Body of pancreas (tissue), 4 donors: ENCODE results near the gene ABCA1. TPM values are rescaled to one million over a fixed set of nuclear protein-coding genes. Genes with fewer than 3 reads are reported as not detected.

ENCODE experiments used
- ATAC-seq: fragments of 150-250 bp; one replicate; pipeline ENCODE4 v1.9.1; 2016
- DNase-seq, 4 donors: peaks; one replicate each; pipeline ENCODE4 v3.0.0-alpha.2; 2019
- H3K27ac ChIP-seq, 4 donors: fragments of 200-600 bp; sonication (generic); 1 replicate in 3 of 4; 2 replicates in 1 of 4; pipeline versions ENCODE4 v1.5.1 to v1.6.1; 2016 to 2019; ENCODE audit warnings: mild to moderate bottlenecking in 1 of 4, mixed read lengths in 1 of 4, moderate library complexity in 1 of 4
- H3K27me3 ChIP-seq, 2 donors: fragments of 200-600 bp; sonication (generic); one replicate each; pipeline ENCODE4 v1.6.0; 2016; ENCODE audit warnings: mild to moderate bottlenecking in 1 of 2
- H3K36me3 ChIP-seq, 2 donors: fragments of 200-600 bp; sonication (generic); replicated peaks in 1 of 2; 2 replicates each; pipeline ENCODE4 v1.5.1; 2016; ENCODE audit warnings: low read depth in 2 of 2; ENCODE audit not compliant: insufficient read depth in 1 of 2
- H3K4me1 ChIP-seq: fragments of 200-600 bp; sonication (generic); one replicate; pipeline ENCODE4 v1.6.0; 2016
- H3K4me3 ChIP-seq, 2 donors: fragments of 200-600 bp; sonication (generic); 1 replicate in 1 of 2; 2 replicates in 1 of 2; pipeline ENCODE4 v1.5.1; 2016 to 2019
- H3K9me3 ChIP-seq, 3 donors: fragments of 200-600 bp; sonication (generic); 1 replicate in 2 of 3; 2 replicates in 1 of 3; pipeline ENCODE4 v1.5.1; 2016
- CTCF ChIP-seq, 7 experiments: fragments of 450-650 bp in 4 of 7; fragments of 200-600 bp in 3 of 7; sonication (generic) in 3 of 7; IDR thresholded peaks; one replicate each; pipeline ENCODE4 v1.5.1; 2016 to 2019; ENCODE audit warnings: antibody characterized with exemption in 7 of 7
- POLR2A ChIP-seq, 3 donors: fragments of 450-650 bp; IDR thresholded peaks; one replicate each; pipeline ENCODE4 v1.6.1; 2016; ENCODE audit warnings: antibody characterized with exemption in 3 of 3, mild to moderate bottlenecking in 2 of 3
- whole genome bisulfite sequencing, 2 donors: methylation state at CpG; one replicate each; pipeline ENCODE4 v1.1.5; 2017; 5-methylcytosine and 5-hydroxymethylcytosine counted together
- intact Hi-C: fragments of 100-400 bp; cut with DNase I; formaldehyde crosslinking; loops from one replicate; pipeline ENCODE4 v1.15.1; 2023
- total RNA-seq, 2 donors: library from RNA; depleted of rRNA; stranded (reverse); fragments of >200 nt; gene quantifications; one replicate each; pipeline ENCODE4 v1.1.0, GENCODE V29; 2016

Gene ABCA1
- total RNA-seq, 2 donors from 2014 or later: 18.1 to 18.9 TPM

GRCh38 chr9:104914466-104914865 is 13.5 kb downstream of the ABCA1 start:
- no peaks in the 10 kb centered on the region for H3K9me3 ChIP-seq
- TF ChIP-seq CTCF (IDR thresholded peaks at IDR 0.05): no peak
- TF ChIP-seq POLR2A (IDR thresholded peaks at IDR 0.05): no peak
- intact Hi-C loops: loop anchor here (10.0 kb wide), 1 partner anchor 250 kb away; no protein-coding TSS in a partner anchor
- ATAC-seq: no peak
- no peak overlapping the region for H3K27ac ChIP-seq
- no peak overlapping the region for H3K4me3 ChIP-seq
- no peaks in the 10 kb centered on the region for H3K36me3 ChIP-seq
- H3K27me3 ChIP-seq: no peaks in the 10 kb centered on the region
- WGBS, 2 donors: 83 to 93% methylated on average over 3 of the region's 3 CpGs
- H3K4me1 ChIP-seq: peaks cover 43% of the 10 kb centered on the region
- no peak for DNase-seq

- peaks cover 53% of the 10 kb centered on the region for H3K4me1 ChIP-seq
- DNase-seq (no peak), ATAC-seq (no peak)
- TF ChIP-seq CTCF (IDR thresholded peaks at IDR 0.05) (no peak), POLR2A (IDR thresholded peaks at IDR 0.05) (no peak)
- H3K9me3 ChIP-seq: no peaks in the 10 kb centered on the region
- WGBS, 2 donors: 31 to 33% methylated on average over 3 of the region's 3 CpGs
- intact Hi-C loops: loop anchor here (10.0 kb wide), 1 partner anchor 252 kb away; no protein-coding TSS in a partner anchor
- H3K36me3 ChIP-seq: no peaks in the 10 kb centered on the region
- H3K27ac ChIP-seq: no peak overlapping the region
- no peak overlapping the region for H3K4me3 ChIP-seq
- no peaks in the 10 kb centered on the region for H3K27me3 ChIP-seq
Measured at GRCh38 chr9:104912606-104913005, 15.3 kb downstream of the ABCA1 start.

- H3K27me3 ChIP-seq: no peaks in the 10 kb centered on the region
- no peak for DNase-seq
- H3K27ac ChIP-seq: no peak overlapping the region
- TF ChIP-seq POLR2A (IDR thresholded peaks at IDR 0.05) (no peak), CTCF (IDR thresholded peaks at IDR 0.05) (no peak)
- H3K36me3 ChIP-seq: no peaks in the 10 kb centered on the region
- no peaks in the 10 kb centered on the region for H3K9me3 ChIP-seq
- ATAC-seq: no peak
- intact Hi-C loops: loop anchor here (10.0 kb wide), 1 partner anchor 254 kb away; no protein-coding TSS in a partner anchor
- H3K4me1 ChIP-seq: peaks cover 68% of the 10 kb centered on the region
- no peak overlapping the region for H3K4me3 ChIP-seq
- 56 to 59% methylated on average over 4 of the region's 4 CpGs for WGBS, 2 donors
Measured at GRCh38 chr9:104911032-104911607, 16.8 kb downstream of the ABCA1 start.

- no peak for DNase-seq
- 70 to 78% methylated on average over 10 to 11 of the region's 11 CpGs for WGBS, 2 donors
- no peaks in the 10 kb centered on the region for H3K27me3 ChIP-seq
- no peaks in the 10 kb centered on the region for H3K36me3 ChIP-seq
- peak; percentile 36 for ATAC-seq
- H3K4me1 ChIP-seq: peaks cover 57% of the 10 kb centered on the region
- H3K9me3 ChIP-seq: no peaks in the 10 kb centered on the region
- peak overlapping the region in 1 of 4 donors; percentile 26 for H3K27ac ChIP-seq
- TF ChIP-seq CTCF (IDR thresholded peaks at IDR 0.05) (no peak), POLR2A (IDR thresholded peaks at IDR 0.05) (no peak)
- intact Hi-C loops: no loop called here
- no peak overlapping the region for H3K4me3 ChIP-seq
Measured at GRCh38 chr9:104907278-104907951, 20.5 kb downstream of the ABCA1 start.
